Neural progenitor cell (in vitro differentiated cells): ENCODE data around the gene DLGAP4. TPM values are rescaled to one million over a fixed set of nuclear protein-coding genes. Genes with fewer than 3 reads are reported as not detected.

Experiments used
- DNase-seq: peaks from one replicate; pipeline ENCODE4 v3.0.0-alpha.2; 2016; ENCODE audit warnings: low spot score
- H2AFZ ChIP-seq: fragments of 200-600 bp; sonication (generic); replicated peaks from 2 replicates; pipeline ENCODE4 v1.6.1; 2016; ENCODE audit warnings: antibody characterized with exemption
- H3F3A ChIP-seq: fragments of 200-600 bp; sonication (generic); 2 replicates; pipeline ENCODE4 v1.6.1; 2016; ENCODE audit warnings: antibody characterized with exemption, low read depth
- H3K27ac ChIP-seq: fragments of 200-600 bp; sonication (generic); 2 replicates; pipeline ENCODE4 v1.5.1; 2016; ENCODE audit warnings: mild to moderate bottlenecking
- H3K27me3 ChIP-seq: fragments of 200-600 bp; sonication (generic); 2 replicates; pipeline ENCODE4 v1.6.1; 2016; ENCODE audit warnings: mild to moderate bottlenecking, moderate library complexity
- H3K36me3 ChIP-seq: fragments of 200-600 bp; sonication (generic); 2 replicates; pipeline ENCODE4 v1.5.1; 2016
- H3K4me1 ChIP-seq: fragments of 200-600 bp; sonication (generic); 2 replicates; pipeline ENCODE4 v1.6.1; 2016; ENCODE audit warnings: mixed run types
- H3K4me2 ChIP-seq: fragments of 200-600 bp; sonication (generic); 2 replicates; pipeline ENCODE4 v1.6.1; 2016
- H3K4me3 ChIP-seq: fragments of 200-600 bp; sonication (generic); 2 replicates; pipeline ENCODE4 v1.5.1; 2016
- H3K79me2 ChIP-seq: fragments of 200-600 bp; sonication (generic); 2 replicates; pipeline ENCODE4 v1.6.1; 2016; ENCODE audit warnings: low read depth
- H3K9ac ChIP-seq: fragments of 200-600 bp; sonication (generic); 2 replicates; pipeline ENCODE4 v1.6.1; 2016
- H3K9me3 ChIP-seq: fragments of 200-600 bp; sonication (generic); 2 replicates; pipeline ENCODE4 v1.5.1; 2016; ENCODE audit warnings: low read depth
- H4K20me1 ChIP-seq: fragments of 200-600 bp; sonication (generic); 2 replicates; pipeline ENCODE4 v1.6.1; 2016; ENCODE audit warnings: low read depth
- H3K27ac Mint-ChIP-seq: 3 replicates; pipeline ENCODE4 v1.8.0; 2021; ENCODE audit warnings: mixed read lengths
- H3K27me3 Mint-ChIP-seq: 2 replicates; pipeline ENCODE4 v1.8.0; 2022; ENCODE audit warnings: low read depth, mild to moderate bottlenecking, inconsistent platforms, moderate library complexity, mixed read lengths; ENCODE audit not compliant: insufficient read depth
- H3K36me3 Mint-ChIP-seq: 3 replicates; pipeline ENCODE4 v1.8.0; 2021; ENCODE audit warnings: mixed read lengths
- H3K4me1 Mint-ChIP-seq: 3 replicates; pipeline ENCODE4 v1.8.0; 2021; ENCODE audit warnings: mixed read lengths
- H3K4me3 Mint-ChIP-seq: 3 replicates; pipeline ENCODE4 v1.8.0; 2021; ENCODE audit warnings: mild to moderate bottlenecking, moderate library complexity, mixed read lengths
- H3K9me3 Mint-ChIP-seq: 3 replicates; pipeline ENCODE4 v1.8.0; 2020; ENCODE audit warnings: mixed read lengths
- EZH2 ChIP-seq: fragments of 200-600 bp; sonication (generic); IDR thresholded peaks from 2 replicates; pipeline ENCODE4 v1.6.1; 2017; ENCODE audit warnings: antibody characterized with exemption, mild to moderate bottlenecking, moderate library complexity
- EZH2phosphoT487 ChIP-seq: fragments of 200-600 bp; sonication (generic); IDR thresholded peaks from 2 replicates; pipeline ENCODE4 v1.6.1; 2017; ENCODE audit warnings: antibody characterized with exemption
- total RNA-seq: library from RNA; depleted of rRNA; stranded (reverse); fragments of >200 nt; gene quantifications from 2 replicates; pipeline ENCODE4 v1.2.3, GENCODE V29; 2015; ENCODE audit warnings: low replicate concordance
- TF ChIP-seq, protein P1 (sequence below): fragments of 200-600 bp; sonication (generic); IDR thresholded peaks from 2 replicates; pipeline ENCODE4 v1.5.1; 2017; ENCODE audit warnings: antibody characterized with exemption, mild to moderate bottlenecking

The DLGAP4 gene
- total RNA-seq, 1 donor from 2014 or later: 21.7 TPM

DNA sequence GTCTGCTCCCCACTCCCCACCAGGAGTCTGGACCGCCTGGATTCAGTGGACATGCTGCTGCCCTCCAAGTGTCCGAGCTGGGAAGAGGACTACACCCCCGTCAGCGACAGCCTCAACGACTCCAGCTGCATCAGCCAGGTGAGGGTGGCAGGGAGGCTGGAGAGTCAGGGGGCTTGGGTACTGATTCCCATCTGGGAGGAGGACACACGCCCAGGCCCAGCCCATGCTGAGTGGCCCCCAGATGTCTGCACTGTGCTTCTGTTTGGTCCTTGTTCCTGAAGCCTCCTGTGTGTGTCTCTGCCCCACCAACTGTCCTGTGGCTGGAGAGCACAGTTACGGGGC is 133.6 kb downstream of the DLGAP4 start:
- Histone ChIP-seq H3K27ac (no peak overlapping the region), H3K79me2 (no peaks in the 10 kb centered on the region), H3K36me3 (no peaks in the 10 kb centered on the region), H3K4me3 (no peak overlapping the region), H3F3A (no peaks in the 10 kb centered on the region), H3K4me1 (no peaks in the 10 kb centered on the region), H2AFZ (no peak overlapping the region), H3K9ac (no peak overlapping the region), H3K27me3 (peaks cover 20% of the 10 kb centered on the region), H4K20me1 (peaks cover 5% of the 10 kb centered on the region), H3K9me3 (no peaks in the 10 kb centered on the region), H3K4me2 (no peak overlapping the region)
- TF ChIP-seq EZH2phosphoT487: no peak
- TF ChIP-seq EZH2: no peak
- TF ChIP-seq, protein P1, sequence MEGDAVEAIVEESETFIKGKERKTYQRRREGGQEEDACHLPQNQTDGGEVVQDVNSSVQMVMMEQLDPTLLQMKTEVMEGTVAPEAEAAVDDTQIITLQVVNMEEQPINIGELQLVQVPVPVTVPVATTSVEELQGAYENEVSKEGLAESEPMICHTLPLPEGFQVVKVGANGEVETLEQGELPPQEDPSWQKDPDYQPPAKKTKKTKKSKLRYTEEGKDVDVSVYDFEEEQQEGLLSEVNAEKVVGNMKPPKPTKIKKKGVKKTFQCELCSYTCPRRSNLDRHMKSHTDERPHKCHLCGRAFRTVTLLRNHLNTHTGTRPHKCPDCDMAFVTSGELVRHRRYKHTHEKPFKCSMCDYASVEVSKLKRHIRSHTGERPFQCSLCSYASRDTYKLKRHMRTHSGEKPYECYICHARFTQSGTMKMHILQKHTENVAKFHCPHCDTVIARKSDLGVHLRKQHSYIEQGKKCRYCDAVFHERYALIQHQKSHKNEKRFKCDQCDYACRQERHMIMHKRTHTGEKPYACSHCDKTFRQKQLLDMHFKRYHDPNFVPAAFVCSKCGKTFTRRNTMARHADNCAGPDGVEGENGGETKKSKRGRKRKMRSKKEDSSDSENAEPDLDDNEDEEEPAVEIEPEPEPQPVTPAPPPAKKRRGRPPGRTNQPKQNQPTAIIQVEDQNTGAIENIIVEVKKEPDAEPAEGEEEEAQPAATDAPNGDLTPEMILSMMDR: no peak
- no peak overlapping the region for H3K27ac Mint-ChIP-seq
- no peaks in the 10 kb centered on the region for H3K36me3 Mint-ChIP-seq
- H3K4me1 Mint-ChIP-seq: peaks cover 1% of the 10 kb centered on the region
- DNase-seq: no peak
- H3K9me3 Mint-ChIP-seq: no peaks in the 10 kb centered on the region
- H3K27me3 Mint-ChIP-seq: peaks cover 9% of the 10 kb centered on the region
- no peak overlapping the region for H3K4me3 Mint-ChIP-seq

DNA sequence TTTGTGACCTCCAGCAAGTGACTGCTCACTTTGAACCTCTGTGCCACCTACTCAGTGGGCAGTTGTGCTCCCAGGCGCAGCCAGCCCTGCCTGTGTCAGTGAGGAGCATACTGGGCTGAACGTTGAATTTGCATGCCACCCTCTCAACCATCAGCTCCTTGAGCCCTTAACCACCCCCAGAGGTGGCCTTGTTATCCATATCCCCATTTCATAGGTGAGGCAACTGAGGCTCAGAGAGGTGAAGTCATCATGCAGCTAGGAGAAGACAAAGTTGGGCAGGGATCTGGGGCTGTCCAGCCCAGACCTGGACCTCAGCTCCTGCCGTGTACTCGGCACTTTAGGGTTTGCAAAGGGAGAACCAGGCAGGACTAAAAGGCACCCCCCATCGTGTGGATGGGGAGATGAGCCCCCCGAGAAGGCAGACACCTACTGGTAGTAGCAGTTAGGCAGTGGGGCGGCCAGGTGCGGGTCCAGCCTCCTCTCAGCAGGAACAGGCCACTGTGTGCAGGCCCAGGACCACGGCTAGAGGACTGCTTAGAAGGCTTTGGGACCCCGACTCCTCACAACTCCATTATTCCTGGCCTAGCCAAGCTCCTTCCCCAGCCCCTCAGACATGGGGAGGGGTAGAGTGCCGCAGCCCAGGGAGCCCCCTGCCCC is 134.4 kb downstream of the DLGAP4 start:
- H3F3A ChIP-seq: no peaks in the 10 kb centered on the region
- H3K4me1 Mint-ChIP-seq: no peaks in the 10 kb centered on the region
- H3K27ac ChIP-seq: no peak overlapping the region
- H3K9me3 ChIP-seq: no peaks in the 10 kb centered on the region
- H3K79me2 ChIP-seq: no peaks in the 10 kb centered on the region
- peaks cover 13% of the 10 kb centered on the region for H3K27me3 ChIP-seq
- H4K20me1 ChIP-seq: peaks cover 5% of the 10 kb centered on the region
- H3K9me3 Mint-ChIP-seq: no peaks in the 10 kb centered on the region
- no peak overlapping the region for H3K9ac ChIP-seq
- H3K4me2 ChIP-seq: no peak overlapping the region
- no peaks in the 10 kb centered on the region for H3K36me3 Mint-ChIP-seq
- TF ChIP-seq EZH2phosphoT487: no peak
- no peak for TF ChIP-seq EZH2
- TF ChIP-seq, protein P1: no peak
- no peak for DNase-seq
- H3K27ac Mint-ChIP-seq: peak overlapping the region; percentile 50
- no peak overlapping the region for H3K4me3 Mint-ChIP-seq
- no peaks in the 10 kb centered on the region for H3K4me1 ChIP-seq
- no peak overlapping the region for H2AFZ ChIP-seq
- no peaks in the 10 kb centered on the region for H3K36me3 ChIP-seq
- H3K27me3 Mint-ChIP-seq: peaks cover 9% of the 10 kb centered on the region
- no peak overlapping the region for H3K4me3 ChIP-seq

DNA sequence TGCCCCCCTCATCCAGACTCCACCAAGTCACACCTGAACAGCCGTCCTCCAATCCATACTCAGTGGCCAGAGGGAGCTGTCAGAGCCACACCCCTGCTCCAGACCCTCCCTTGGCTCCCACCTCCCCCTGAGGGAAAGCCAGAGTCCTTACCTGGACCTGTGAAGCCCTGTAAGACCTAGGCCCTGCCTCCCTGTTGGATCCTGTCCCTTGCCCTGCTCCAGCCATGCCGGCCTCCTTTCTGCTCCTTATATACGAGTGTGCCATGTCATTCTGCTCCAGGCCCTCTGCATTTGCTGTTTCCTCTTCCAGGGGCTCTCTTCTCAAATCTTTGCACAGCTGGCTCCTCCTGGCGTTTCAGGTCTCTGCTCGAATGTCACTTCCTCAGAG is 134.9 kb downstream of the DLGAP4 start:
- Histone ChIP-seq H3K27ac (no peak overlapping the region), H4K20me1 (peaks cover 5% of the 10 kb centered on the region), H3K9ac (no peak overlapping the region), H3F3A (no peaks in the 10 kb centered on the region), H3K9me3 (no peaks in the 10 kb centered on the region), H2AFZ (no peak overlapping the region), H3K4me3 (no peak overlapping the region), H3K27me3 (peaks cover 8% of the 10 kb centered on the region), H3K4me2 (no peak overlapping the region), H3K79me2 (no peaks in the 10 kb centered on the region), H3K4me1 (no peaks in the 10 kb centered on the region), H3K36me3 (no peaks in the 10 kb centered on the region)
- Mint-ChIP-seq H3K36me3 (no peaks in the 10 kb centered on the region), H3K27me3 (peaks cover 11% of the 10 kb centered on the region), H3K4me3 (no peak overlapping the region), H3K27ac (no peak overlapping the region), H3K9me3 (no peaks in the 10 kb centered on the region), H3K4me1 (no peaks in the 10 kb centered on the region)
- DNase-seq: no peak
- TF ChIP-seq, protein P1: no peak
- TF ChIP-seq EZH2: no peak
- no peak for TF ChIP-seq EZH2phosphoT487
